GM23338 (cell line): ENCODE data around the gene BNIP2.

Experiments
- CREB1 ChIP-seq: fragments of 250-450 bp; sonication (Bioruptor Pico); IDR thresholded peaks from 2 replicates; pipeline ENCODE4 v1.5.0; 2020; ENCODE audit warnings: low read depth, mild to moderate bottlenecking, moderate library complexity
- CTCF ChIP-seq, 2 experiments: fragments of 200-600 bp in 1 of 2; sonication (generic) in 1 of 2; conservative IDR thresholded peaks; 2 replicates each; pipeline versions ENCODE4 v1.5.1 to v1.6.1; 2016 to 2017; ENCODE audit warnings: antibody characterized with exemption in 2 of 2, low read depth in 2 of 2, mild to moderate bottlenecking in 2 of 2, moderate library complexity in 1 of 2
- EZH2 ChIP-seq: fragments of 200-600 bp; sonication (generic); IDR thresholded peaks from one replicate; pipeline ENCODE4 v1.8.0; 2017; ENCODE audit warnings: antibody characterized with exemption, mild to moderate bottlenecking, low read depth; ENCODE audit not compliant: unreplicated experiment
- EZH2phosphoT487 ChIP-seq: fragments of 200-600 bp; sonication (generic); IDR thresholded peaks from one replicate; pipeline ENCODE4 v1.8.1; 2018; ENCODE audit warnings: antibody characterized with exemption; ENCODE audit not compliant: unreplicated experiment
- NANOG ChIP-seq: IDR thresholded peaks from 2 replicates; pipeline ENCODE4 v1.6.1; 2016; ENCODE audit warnings: antibody characterized with exemption, borderline replicate concordance
- POLR2AphosphoS5 ChIP-seq: IDR thresholded peaks from 2 replicates; pipeline ENCODE4 v1.6.1; 2016; ENCODE audit warnings: antibody characterized with exemption, low read depth
- ZNF114 ChIP-seq: fragments of 250-450 bp; sonication (Bioruptor Pico); IDR thresholded peaks from 2 replicates; pipeline ENCODE4 v1.5.0; 2020; ENCODE audit warnings: mild to moderate bottlenecking, moderate library complexity
- ZNF331 ChIP-seq: fragments of 250-450 bp; sonication (Bioruptor Pico); IDR thresholded peaks from 2 replicates; pipeline ENCODE4 v1.5.0; 2020; ENCODE audit warnings: low read depth, mild to moderate bottlenecking, moderate library complexity
- TF ChIP-seq, protein P1 (sequence below): IDR thresholded peaks from one replicate; pipeline ENCODE4 v1.6.1; 2018; ENCODE audit warnings: antibody characterized with exemption; ENCODE audit not compliant: unreplicated experiment
- TF ChIP-seq, protein P2 (sequence below): IDR thresholded peaks from 2 replicates; pipeline ENCODE4 v1.6.1; 2016; ENCODE audit warnings: antibody characterized with exemption

DNA sequence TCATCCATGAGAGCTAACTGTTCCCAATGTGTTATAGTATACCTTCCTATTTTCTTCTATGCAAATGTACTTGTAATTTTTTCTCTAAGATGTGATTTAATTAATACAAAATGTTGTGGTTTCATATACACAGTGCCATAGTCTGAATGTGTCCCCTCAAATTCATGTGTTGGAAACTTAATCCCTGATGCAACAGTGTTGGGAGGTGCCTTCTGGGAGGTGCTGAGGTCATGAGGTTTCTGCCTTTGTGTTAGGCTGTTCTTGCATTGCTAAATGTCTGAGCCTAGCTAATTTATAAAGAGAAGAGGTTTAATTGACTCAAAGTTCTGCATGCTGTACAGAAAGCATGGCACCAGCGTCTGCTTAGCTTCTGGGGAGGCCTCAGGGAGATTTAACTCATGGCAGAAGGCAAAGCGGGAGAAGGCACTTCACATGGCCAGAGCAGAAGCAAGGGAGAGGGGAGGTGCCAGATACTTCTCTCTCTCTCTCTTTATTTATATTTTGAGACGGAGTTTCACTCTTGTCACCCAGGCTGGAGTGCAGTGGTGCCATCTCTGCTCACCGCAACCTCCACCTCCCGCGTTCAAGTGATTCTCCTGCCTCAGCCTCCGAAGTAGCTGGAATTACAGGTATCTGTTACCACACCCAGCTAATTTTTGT, 34.7 kb upstream of the BNIP2 start:
- TF ChIP-seq CTCF (conservative IDR thresholded peaks at IDR 0.05; ENCODE audit: low read depth in 2 of 2) (no peak), POLR2AphosphoS5 (no peak), EZH2phosphoT487 (no peak), EZH2 (no peak), CREB1 (CRISPR knock-in tag) (no peak), ZNF114 (CRISPR knock-in tag) (no peak), NANOG (no peak), ZNF331 (CRISPR knock-in tag) (no peak)
- TF ChIP-seq, protein P1, sequence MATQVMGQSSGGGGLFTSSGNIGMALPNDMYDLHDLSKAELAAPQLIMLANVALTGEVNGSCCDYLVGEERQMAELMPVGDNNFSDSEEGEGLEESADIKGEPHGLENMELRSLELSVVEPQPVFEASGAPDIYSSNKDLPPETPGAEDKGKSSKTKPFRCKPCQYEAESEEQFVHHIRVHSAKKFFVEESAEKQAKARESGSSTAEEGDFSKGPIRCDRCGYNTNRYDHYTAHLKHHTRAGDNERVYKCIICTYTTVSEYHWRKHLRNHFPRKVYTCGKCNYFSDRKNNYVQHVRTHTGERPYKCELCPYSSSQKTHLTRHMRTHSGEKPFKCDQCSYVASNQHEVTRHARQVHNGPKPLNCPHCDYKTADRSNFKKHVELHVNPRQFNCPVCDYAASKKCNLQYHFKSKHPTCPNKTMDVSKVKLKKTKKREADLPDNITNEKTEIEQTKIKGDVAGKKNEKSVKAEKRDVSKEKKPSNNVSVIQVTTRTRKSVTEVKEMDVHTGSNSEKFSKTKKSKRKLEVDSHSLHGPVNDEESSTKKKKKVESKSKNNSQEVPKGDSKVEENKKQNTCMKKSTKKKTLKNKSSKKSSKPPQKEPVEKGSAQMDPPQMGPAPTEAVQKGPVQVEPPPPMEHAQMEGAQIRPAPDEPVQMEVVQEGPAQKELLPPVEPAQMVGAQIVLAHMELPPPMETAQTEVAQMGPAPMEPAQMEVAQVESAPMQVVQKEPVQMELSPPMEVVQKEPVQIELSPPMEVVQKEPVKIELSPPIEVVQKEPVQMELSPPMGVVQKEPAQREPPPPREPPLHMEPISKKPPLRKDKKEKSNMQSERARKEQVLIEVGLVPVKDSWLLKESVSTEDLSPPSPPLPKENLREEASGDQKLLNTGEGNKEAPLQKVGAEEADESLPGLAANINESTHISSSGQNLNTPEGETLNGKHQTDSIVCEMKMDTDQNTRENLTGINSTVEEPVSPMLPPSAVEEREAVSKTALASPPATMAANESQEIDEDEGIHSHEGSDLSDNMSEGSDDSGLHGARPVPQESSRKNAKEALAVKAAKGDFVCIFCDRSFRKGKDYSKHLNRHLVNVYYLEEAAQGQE = no peak
- TF ChIP-seq, protein P2, sequence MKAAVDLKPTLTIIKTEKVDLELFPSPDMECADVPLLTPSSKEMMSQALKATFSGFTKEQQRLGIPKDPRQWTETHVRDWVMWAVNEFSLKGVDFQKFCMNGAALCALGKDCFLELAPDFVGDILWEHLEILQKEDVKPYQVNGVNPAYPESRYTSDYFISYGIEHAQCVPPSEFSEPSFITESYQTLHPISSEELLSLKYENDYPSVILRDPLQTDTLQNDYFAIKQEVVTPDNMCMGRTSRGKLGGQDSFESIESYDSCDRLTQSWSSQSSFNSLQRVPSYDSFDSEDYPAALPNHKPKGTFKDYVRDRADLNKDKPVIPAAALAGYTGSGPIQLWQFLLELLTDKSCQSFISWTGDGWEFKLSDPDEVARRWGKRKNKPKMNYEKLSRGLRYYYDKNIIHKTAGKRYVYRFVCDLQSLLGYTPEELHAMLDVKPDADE = no peak
